ENCODE results near the gene MYH16. TPM values are rescaled to one million over a fixed set of nuclear protein-coding genes. Genes with fewer than 3 reads are reported as not detected.
"Not testable (repeated sequence)": the region's sequence is repeated elsewhere in the genome, so short reads cannot be mapped to it uniquely, and the experiment has no call there.

The MYH16 gene
- total RNA-seq, 1 experiment from 2014 or later = not detected

GRCh38 chr7:99305473-99306260 is 33.0 kb downstream of the MYH16 start:
- DNase-seq = no peak
- Histone ChIP-seq H3K27me3 (ENCODE audit: control insufficient read depth, insufficient read depth, low read length) (no peaks in the 10 kb centered on the region), H3K4me3 (ENCODE audit: insufficient read depth, low read depth, low read length) (no peak overlapping the region), H3K36me3 (replicated peaks; ENCODE audit: control insufficient read depth, insufficient read depth, low read length) (no peaks in the 10 kb centered on the region; the same call in 1 of the 2 replicates)

GRCh38 chr7:99308461-99309074 is 35.9 kb downstream of the MYH16 start:
- no peak for DNase-seq
- Histone ChIP-seq H3K4me3 (ENCODE audit: insufficient read depth, low read depth, low read length) (no peak overlapping the region), H3K27me3 (ENCODE audit: control insufficient read depth, insufficient read depth, low read length) (no peaks in the 10 kb centered on the region), H3K36me3 (replicated peaks; ENCODE audit: control insufficient read depth, insufficient read depth, low read length) (no peaks in the 10 kb centered on the region; the same call in 1 of the 2 replicates)

- no peak for DNase-seq
- Histone ChIP-seq H3K36me3 (replicated peaks; ENCODE audit: control insufficient read depth, insufficient read depth, low read length) (no peaks in the 10 kb centered on the region; the same call in 1 of the 2 replicates), H3K27me3 (ENCODE audit: control insufficient read depth, insufficient read depth, low read length) (no peaks in the 10 kb centered on the region)
Observed at GRCh38 chr7:99309111-99309510, 36.5 kb downstream of the MYH16 start.

GRCh38 chr7:99310004-99310403 is 37.4 kb downstream of the MYH16 start:
- Histone ChIP-seq H3K4me3 (ENCODE audit: insufficient read depth, low read depth, low read length) (no peak overlapping the region), H3K36me3 (replicated peaks; ENCODE audit: control insufficient read depth, insufficient read depth, low read length) (no peaks in the 10 kb centered on the region; the same call in 1 of the 2 replicates), H3K27me3 (ENCODE audit: control insufficient read depth, insufficient read depth, low read length) (no peaks in the 10 kb centered on the region)
- no peak for DNase-seq

More at GRCh38 chr7:99309111-99309510, 36.5 kb downstream of the MYH16 start:
- no peak overlapping the region for H3K4me3 ChIP-seq (ENCODE audit: insufficient read depth, low read depth, low read length)

- no peaks in the 10 kb centered on the region; the same call in 1 of the 2 replicates for H3K36me3 ChIP-seq (replicated peaks; ENCODE audit: control insufficient read depth, insufficient read depth, low read length)
- DNase-seq = no peak
Observed at GRCh38 chr7:99311702-99312101, 39.1 kb downstream of the MYH16 start.

GRCh38 chr7:99312316-99313203 is 39.9 kb downstream of the MYH16 start:
- DNase-seq = peak; percentile 81
- Histone ChIP-seq H3K36me3 (replicated peaks; ENCODE audit: control insufficient read depth, insufficient read depth, low read length) (no peaks in the 10 kb centered on the region; the same call in 1 of the 2 replicates), H3K4me3 (ENCODE audit: insufficient read depth, low read depth, low read length) (no peak overlapping the region), H3K27me3 (ENCODE audit: control insufficient read depth, insufficient read depth, low read length) (no peaks in the 10 kb centered on the region)

More at GRCh38 chr7:99311702-99312101, 39.1 kb downstream of the MYH16 start:
- no peaks in the 10 kb centered on the region for H3K27me3 ChIP-seq (ENCODE audit: control insufficient read depth, insufficient read depth, low read length)
- no peak overlapping the region for H3K4me3 ChIP-seq (ENCODE audit: insufficient read depth, low read depth, low read length)

GRCh38 chr7:99313204-99313573 is 40.5 kb downstream of the MYH16 start:
- Histone ChIP-seq H3K4me3 (ENCODE audit: insufficient read depth, low read depth, low read length) (no peak overlapping the region), H3K36me3 (replicated peaks; ENCODE audit: control insufficient read depth, insufficient read depth, low read length) (no peaks in the 10 kb centered on the region; the same call in 1 of the 2 replicates), H3K27me3 (ENCODE audit: control insufficient read depth, insufficient read depth, low read length) (no peaks in the 10 kb centered on the region)
- DNase-seq = no peak

- H3K27me3 ChIP-seq (ENCODE audit: control insufficient read depth, insufficient read depth, low read length) = no peaks in the 10 kb centered on the region
- no peak overlapping the region for H3K4me3 ChIP-seq (ENCODE audit: insufficient read depth, low read depth, low read length)
- DNase-seq = no peak
Observed at GRCh38 chr7:99314504-99314903, 41.9 kb downstream of the MYH16 start.

GRCh38 chr7:99320371-99320770 is 47.7 kb downstream of the MYH16 start:
- no peak overlapping the region for H3K4me3 ChIP-seq (ENCODE audit: insufficient read depth, low read depth, low read length)
- H3K27me3 ChIP-seq (ENCODE audit: control insufficient read depth, insufficient read depth, low read length) = no peaks in the 10 kb centered on the region
- no peak for DNase-seq
- H3K36me3 ChIP-seq (replicated peaks; ENCODE audit: control insufficient read depth, insufficient read depth, low read length) = no peaks in the 10 kb centered on the region

More at GRCh38 chr7:99314504-99314903, 41.9 kb downstream of the MYH16 start:
- H3K36me3 ChIP-seq (replicated peaks; ENCODE audit: control insufficient read depth, insufficient read depth, low read length) = no peaks in the 10 kb centered on the region; the same call in 1 of the 2 replicates

GRCh38 chr7:99322659-99323058 is 50.0 kb downstream of the MYH16 start:
- DNase-seq; H3K4me3 ChIP-seq (ENCODE audit: insufficient read depth, low read depth, low read length); H3K27me3 ChIP-seq (ENCODE audit: control insufficient read depth, insufficient read depth, low read length); H3K36me3 ChIP-seq (replicated peaks; ENCODE audit: control insufficient read depth, insufficient read depth, low read length): not testable (repeated sequence)

GRCh38 chr7:99324559-99324958 is 51.9 kb downstream of the MYH16 start:
- Histone ChIP-seq H3K36me3 (replicated peaks; ENCODE audit: control insufficient read depth, insufficient read depth, low read length) (no peaks in the 10 kb centered on the region), H3K4me3 (ENCODE audit: insufficient read depth, low read depth, low read length) (no peak overlapping the region), H3K27me3 (ENCODE audit: control insufficient read depth, insufficient read depth, low read length) (no peaks in the 10 kb centered on the region)
- no peak for DNase-seq

- H3K4me3 ChIP-seq (ENCODE audit: insufficient read depth, low read depth, low read length) = peak overlapping the region; percentile 92
Observed at GRCh38 chr7:99325001-99325493, 52.4 kb downstream of the MYH16 start.

GRCh38 chr7:99325592-99326407 is 53.2 kb downstream of the MYH16 start, which contains the start of gene ARPC1A:
Gene ARPC1A, plus strand, starts transcription at chr7:99325898. Its CDS starts 7,456 bp downstream, at chr7:99333354.
- Histone ChIP-seq H3K36me3 (replicated peaks; ENCODE audit: control insufficient read depth, insufficient read depth, low read length) (no peaks in the 10 kb centered on the region), H3K4me3 (ENCODE audit: insufficient read depth, low read depth, low read length) (peak within 1 kb of the TSS; percentile 92), H3K27me3 (ENCODE audit: control insufficient read depth, insufficient read depth, low read length) (no peaks in the 10 kb centered on the region)
- peak; percentile 99 for DNase-seq

More at GRCh38 chr7:99325001-99325493, 52.4 kb downstream of the MYH16 start:
- no peak for DNase-seq
- Histone ChIP-seq H3K36me3 (replicated peaks; ENCODE audit: control insufficient read depth, insufficient read depth, low read length) (no peaks in the 10 kb centered on the region), H3K27me3 (ENCODE audit: control insufficient read depth, insufficient read depth, low read length) (no peaks in the 10 kb centered on the region)

Measured in H7 (cell line).